GM18951 (cell line): ENCODE results near the gene XIRP1.

Experiments
- POLR2A ChIP-seq: IDR thresholded peaks from 4 replicates; pipeline ENCODE4 v1.6.1; 2011; ENCODE audit warnings: mild to moderate bottlenecking; ENCODE audit not compliant: insufficient read length, insufficient read depth; ENCODE audit errors: extremely low read depth
- in situ Hi-C: fragments of 300-500 bp; cut with MboI; formaldehyde crosslinking; loops from one replicate; pipeline ENCODE4 v1.12.0; 2022; ENCODE audit warnings: low sequenced_read_pairs, mixed read lengths, inconsistent platforms; ENCODE audit not compliant: unreplicated experiment

XIRP1 gene

GRCh38 chr3:39187372-39188155, 4.8 kb downstream of the XIRP1 start:
- in situ Hi-C loops = loop anchor here (5.0 to 25.0 kb wide), 2 partner anchors 95 to 200 kb away; partner anchors contain the start of genes CX3CR1 and SLC25A38
- TF ChIP-seq POLR2A = no peak

DNA sequence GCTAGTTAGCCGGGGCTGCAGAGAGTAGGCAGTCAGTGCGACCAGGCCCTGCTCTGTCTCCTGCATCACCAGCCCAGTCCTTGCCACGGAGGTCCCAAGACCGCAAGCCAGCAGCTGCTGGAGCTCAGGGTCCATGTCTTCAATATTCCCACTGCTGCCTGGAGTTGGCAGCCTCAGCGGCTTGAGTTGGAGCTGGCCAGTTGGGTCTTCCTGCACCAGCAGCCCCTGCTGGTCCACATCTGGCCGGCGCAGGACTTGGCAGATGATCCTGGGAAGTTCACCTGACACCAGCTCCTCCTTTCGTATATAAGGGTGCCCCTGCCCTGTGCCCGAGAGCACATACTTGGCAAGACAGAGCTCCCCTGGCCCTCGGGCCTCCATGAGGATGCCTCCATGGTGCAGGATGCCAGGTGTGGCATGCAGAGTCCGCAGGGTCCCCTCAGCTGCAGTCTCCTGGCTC, 5.7 kb downstream of the XIRP1 start:
- TF ChIP-seq POLR2A = no peak
- in situ Hi-C loops = loop anchor here (5.0 to 25.0 kb wide), 2 partner anchors 96 to 201 kb away; partner anchors contain the start of genes CX3CR1 and SLC25A38

DNA sequence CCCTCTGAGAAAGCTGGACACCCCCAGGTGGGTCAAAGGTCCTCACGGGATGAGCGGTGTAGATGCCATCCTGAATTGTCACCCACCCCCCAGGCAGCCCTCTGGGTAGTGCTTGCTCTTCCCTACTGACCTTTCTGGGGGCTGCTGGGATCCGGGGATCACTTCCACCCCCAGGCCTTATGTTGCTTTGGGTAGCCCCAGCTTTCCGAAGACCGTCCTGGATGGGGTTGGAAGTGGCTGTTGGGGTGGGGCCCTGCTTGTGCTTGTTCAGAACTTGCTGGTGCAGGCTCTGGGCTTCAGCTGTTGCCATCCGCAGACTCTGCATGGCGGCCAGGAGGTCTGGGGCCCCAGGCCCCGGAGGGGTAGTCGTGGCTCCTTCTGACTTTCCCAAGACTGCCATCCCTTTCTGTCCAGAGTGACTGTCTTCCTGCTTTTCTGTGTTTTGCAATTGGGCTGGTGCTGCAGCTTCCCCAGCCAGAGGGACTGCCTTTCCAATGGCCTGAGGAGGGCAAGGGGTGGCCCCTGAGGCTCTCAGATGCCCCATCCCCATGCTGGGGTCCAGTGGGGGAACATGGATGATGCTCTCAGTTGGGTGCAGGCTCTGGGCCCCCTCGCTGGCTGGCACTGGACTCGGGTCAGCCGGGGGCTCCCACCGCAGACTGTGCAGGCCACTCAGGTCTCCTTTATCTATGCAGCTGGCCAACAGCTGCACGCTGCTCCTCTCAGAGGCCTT, 6.3 kb downstream of the XIRP1 start:
- no peak for TF ChIP-seq POLR2A
- in situ Hi-C loops = loop anchor here (5.0 to 25.0 kb wide), 2 partner anchors 96 to 201 kb away; partner anchors contain the start of genes CX3CR1 and SLC25A38

GRCh38 chr3:39185326-39185958, 7.0 kb downstream of the XIRP1 start:
- no peak for TF ChIP-seq POLR2A
- in situ Hi-C loops = loop anchor here (5.0 to 25.0 kb wide), 2 partner anchors 97 to 202 kb away; partner anchors contain the start of genes CX3CR1 and SLC25A38

DNA sequence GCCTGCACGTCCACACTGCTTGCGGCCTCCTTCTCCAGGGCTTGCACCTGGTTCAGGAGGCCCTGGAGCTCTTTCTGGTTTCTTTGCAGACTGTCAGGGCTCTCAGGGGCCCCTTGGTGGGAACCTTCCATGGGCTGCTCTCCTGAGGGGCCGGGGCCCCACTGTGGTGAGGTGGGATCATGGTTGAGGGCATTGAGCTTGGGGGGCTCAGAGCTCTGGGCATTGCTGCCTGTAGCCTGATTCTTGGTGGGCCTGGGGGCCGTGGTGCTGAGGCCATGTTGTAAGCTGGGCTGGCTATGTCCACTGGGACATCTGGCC, 7.5 kb downstream of the XIRP1 start:
- TF ChIP-seq POLR2A = no peak
- in situ Hi-C loops = loop anchor here (5.0 to 25.0 kb wide), 2 partner anchors 97 to 202 kb away; partner anchors contain the start of genes CX3CR1 and SLC25A38

- in situ Hi-C loops = loop anchor here (25.0 kb wide), 1 partner anchor 203 kb away; the partner anchor contains the start of gene SLC25A38
- TF ChIP-seq POLR2A = no peak
Observed at GRCh38 chr3:39184081-39184967, 8.1 kb downstream of the XIRP1 start.

- in situ Hi-C loops = loop anchor here (25.0 kb wide), 1 partner anchor 204 kb away; the partner anchor contains the start of gene SLC25A38
- TF ChIP-seq POLR2A = no peak
Observed at GRCh38 chr3:39183211-39184080, 8.9 kb downstream of the XIRP1 start.

DNA sequence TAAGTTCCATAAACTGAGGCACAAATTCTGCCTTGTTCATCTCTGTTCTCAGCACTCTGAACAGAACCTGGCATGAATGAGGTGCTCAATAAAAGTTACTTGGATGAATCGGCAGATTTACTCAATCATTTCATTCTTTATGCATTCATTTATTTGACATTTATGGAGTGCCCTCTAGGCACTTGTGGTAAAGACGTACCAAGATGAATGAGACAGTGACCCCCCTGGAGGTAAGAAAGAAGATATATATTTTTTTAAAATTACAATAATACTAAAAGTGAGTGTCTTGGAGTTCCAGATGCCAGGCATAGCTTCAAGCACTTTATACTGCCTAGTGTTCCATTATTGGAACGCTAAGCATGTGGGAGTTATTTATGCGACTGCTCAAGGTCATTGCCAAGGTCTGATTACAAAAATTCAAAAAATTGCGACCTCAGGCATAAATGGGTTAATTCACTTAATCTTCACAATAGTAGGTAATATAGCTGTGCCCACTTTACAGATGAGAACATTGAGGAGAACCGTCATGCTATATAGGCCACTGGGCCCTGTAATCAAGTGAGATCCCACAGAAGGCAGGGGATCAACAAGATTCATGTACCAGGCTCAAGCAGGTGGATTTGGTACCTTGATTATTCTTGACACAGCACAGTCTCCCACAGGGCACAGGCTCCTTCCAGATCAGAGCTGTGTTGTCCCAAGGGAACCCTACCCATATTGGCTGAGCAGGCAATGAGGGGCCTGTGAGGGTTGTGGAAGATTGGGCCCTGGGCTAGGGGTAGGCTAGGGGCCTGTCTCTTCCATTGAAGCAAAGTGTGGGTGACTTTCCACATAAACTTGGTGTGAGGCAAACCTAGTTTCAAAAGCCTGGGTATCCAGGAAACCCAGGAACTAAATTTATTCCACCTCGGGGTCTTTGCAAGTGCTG, 10.7 kb downstream of the XIRP1 start:
- TF ChIP-seq POLR2A = no peak
- in situ Hi-C loops = loop anchor here (25.0 kb wide), 1 partner anchor 206 kb away; the partner anchor contains the start of gene SLC25A38

GRCh38 chr3:39180546-39181346, 11.6 kb downstream of the XIRP1 start:
- in situ Hi-C loops = loop anchor here (25.0 kb wide), 1 partner anchor 207 kb away; the partner anchor contains the start of gene SLC25A38
- no peak for TF ChIP-seq POLR2A
